CD14-positive monocyte (primary cell): ENCODE results near the gene EXPH5. TPM values are rescaled to one million over a fixed set of nuclear protein-coding genes. Genes with fewer than 3 reads are reported as not detected.
"Not testable (repeated sequence)": the region's sequence is repeated elsewhere in the genome, so short reads cannot be mapped to it uniquely, and the experiment has no call there.

Experiments used
- DNase-seq, 3 donors: peaks; one replicate each; pipeline ENCODE4 v3.0.0-alpha.2; 2011 to 2022
- H2AFZ ChIP-seq: 2 replicates; pipeline ENCODE4 v1.6.0; 2012; ENCODE audit warnings: mild to moderate bottlenecking, low read depth, low read length, inconsistent platforms; ENCODE audit not compliant: insufficient read depth, poor library complexity, severe bottlenecking
- H3K27ac ChIP-seq, 2 donors: 1 replicate in 1 of 2; 2 replicates in 1 of 2; pipeline ENCODE4 v1.5.1; 2012 to 2013; ENCODE audit warnings: low read length in 2 of 2, control low read depth in 1 of 2, inconsistent platforms in 1 of 2, low read depth in 1 of 2, mild to moderate bottlenecking in 1 of 2
- H3K27me3 ChIP-seq, 2 donors: one replicate each; pipeline versions ENCODE4 v1.6.0 to v1.6.1; 2011 to 2013; ENCODE audit warnings: low read length in 2 of 2; ENCODE audit not compliant: control insufficient read depth in 2 of 2, insufficient read depth in 2 of 2
- H3K36me3 ChIP-seq, 2 donors: replicated peaks in 1 of 2; 1 replicate in 1 of 2; 2 replicates in 1 of 2; pipeline versions ENCODE4 v1.5.1 to v1.6.1; 2012 to 2013; ENCODE audit warnings: low read length in 2 of 2, control low read depth in 1 of 2, inconsistent platforms in 1 of 2, mild to moderate bottlenecking in 1 of 2; ENCODE audit not compliant: insufficient read depth in 2 of 2, control insufficient read depth in 1 of 2
- H3K4me1 ChIP-seq, 2 donors: 1 replicate in 1 of 2; 2 replicates in 1 of 2; pipeline versions ENCODE4 v1.5.1 to v1.6.1; 2012 to 2013; ENCODE audit warnings: low read length in 2 of 2, control low read depth in 1 of 2, inconsistent platforms in 1 of 2, mild to moderate bottlenecking in 1 of 2, moderate library complexity in 1 of 2; ENCODE audit not compliant: insufficient read depth in 2 of 2, control insufficient read depth in 1 of 2
- H3K4me2 ChIP-seq: replicated peaks from 2 replicates; pipeline ENCODE3; 2012; ENCODE audit warnings: low read length, moderate library complexity, mild to moderate bottlenecking; ENCODE audit not compliant: poor library complexity, severe bottlenecking; ENCODE audit errors: extremely low read depth
- H3K4me3 ChIP-seq, 3 experiments: fragments of 200-600 bp in 1 of 3; sonication (generic) in 1 of 3; replicated peaks in 1 of 3; 1 replicate in 2 of 3; 2 replicates in 1 of 3; pipeline ENCODE4 v1.5.1; 2011 to 2013; ENCODE audit warnings: low read length in 3 of 3, mild to moderate bottlenecking in 3 of 3, control low read depth in 2 of 3, low read depth in 2 of 3, inconsistent platforms in 1 of 3, moderate library complexity in 1 of 3
- H3K79me2 ChIP-seq: 2 replicates; pipeline ENCODE4 v1.6.0; 2012; ENCODE audit warnings: mild to moderate bottlenecking, control low read depth, inconsistent platforms, low read length, moderate library complexity; ENCODE audit not compliant: insufficient read depth
- H3K9ac ChIP-seq: 2 replicates; pipeline ENCODE4 v1.6.0; 2017; ENCODE audit warnings: low read length, mild to moderate bottlenecking; ENCODE audit not compliant: insufficient read depth, poor library complexity, severe bottlenecking
- H3K9me3 ChIP-seq, 2 donors: replicated peaks in 1 of 2; 1 replicate in 1 of 2; 2 replicates in 1 of 2; pipeline versions ENCODE4 v1.5.1 to v1.6.1; 2012 to 2013; ENCODE audit warnings: low read length in 2 of 2, control low read depth in 1 of 2; ENCODE audit not compliant: control insufficient read depth in 1 of 2, insufficient read depth in 1 of 2
- H4K20me1 ChIP-seq: 2 replicates; pipeline ENCODE4 v1.6.0; 2012; ENCODE audit warnings: mild to moderate bottlenecking, low read length, control low read depth, moderate library complexity; ENCODE audit not compliant: insufficient read depth
- H3K27ac Mint-ChIP-seq, 7 donors: one replicate each; pipeline ENCODE4 v1.8.0; 2020; ENCODE audit warnings: mild to moderate bottlenecking in 7 of 7, mixed read lengths in 7 of 7, moderate library complexity in 6 of 7, inconsistent platforms in 2 of 7
- H3K27me3 Mint-ChIP-seq, 3 donors: one replicate each; pipeline ENCODE4 v1.8.0; 2021 to 2022; ENCODE audit warnings: low read depth in 3 of 3, mild to moderate bottlenecking in 3 of 3, mixed read lengths in 3 of 3, moderate library complexity in 3 of 3, inconsistent platforms in 1 of 3
- H3K36me3 Mint-ChIP-seq, 2 donors: one replicate each; pipeline ENCODE4 v1.8.0; 2020; ENCODE audit warnings: mixed read lengths in 2 of 2, inconsistent platforms in 1 of 2, mild to moderate bottlenecking in 1 of 2
- H3K4me1 Mint-ChIP-seq: one replicate; pipeline ENCODE4 v1.8.0; 2020; ENCODE audit warnings: mild to moderate bottlenecking, mixed read lengths
- H3K4me3 Mint-ChIP-seq, 2 donors: one replicate each; pipeline ENCODE4 v1.8.0; 2020; ENCODE audit warnings: mild to moderate bottlenecking in 2 of 2, mixed read lengths in 2 of 2, moderate library complexity in 1 of 2
- H3K9me3 Mint-ChIP-seq, 7 donors: one replicate each; pipeline ENCODE4 v1.8.0; 2020 to 2022; ENCODE audit warnings: mixed read lengths in 7 of 7, mild to moderate bottlenecking in 6 of 7, moderate library complexity in 6 of 7, inconsistent platforms in 2 of 7
- WGBS: methylation state at CpG from one replicate; pipeline ENCODE4 v1.1.5; 2013; ENCODE audit warnings: missing lambda C conversion rate; ENCODE audit not compliant: insufficient coverage; 5-methylcytosine and 5-hydroxymethylcytosine counted together
- intact Hi-C, 2 donors: fragments of 100-400 bp; cut with micrococcal nuclease; formaldehyde crosslinking; loops; one replicate each; pipeline versions ENCODE4 v1.15.0 to v1.15.1; 2023
- polyA plus RNA-seq, 3 donors: library from polyadenylated mRNA; depleted of rRNA in 1 of 3; unstranded in 2 of 3; stranded (reverse) in 1 of 3; fragments of 300-500 nt in 2 of 3; fragments of >200 nt in 1 of 3; fragmentation: Illumina TruSeq in 2 of 3; gene quantifications; 1 replicate in 2 of 3; 2 replicates in 1 of 3; pipeline ENCODE4 v1.2.3, GENCODE V29; 2012 to 2021
- TF ChIP-seq, protein P1 (sequence below): fragments of 200-600 bp; IDR thresholded peaks from one replicate; pipeline ENCODE4 v1.8.0; 2022; ENCODE audit warnings: antibody characterized with exemption, mild to moderate bottlenecking

EXPH5 gene
- polyA plus RNA-seq, 3 donors: 0.05 to 0.17 TPM; not detected in 1

DNA sequence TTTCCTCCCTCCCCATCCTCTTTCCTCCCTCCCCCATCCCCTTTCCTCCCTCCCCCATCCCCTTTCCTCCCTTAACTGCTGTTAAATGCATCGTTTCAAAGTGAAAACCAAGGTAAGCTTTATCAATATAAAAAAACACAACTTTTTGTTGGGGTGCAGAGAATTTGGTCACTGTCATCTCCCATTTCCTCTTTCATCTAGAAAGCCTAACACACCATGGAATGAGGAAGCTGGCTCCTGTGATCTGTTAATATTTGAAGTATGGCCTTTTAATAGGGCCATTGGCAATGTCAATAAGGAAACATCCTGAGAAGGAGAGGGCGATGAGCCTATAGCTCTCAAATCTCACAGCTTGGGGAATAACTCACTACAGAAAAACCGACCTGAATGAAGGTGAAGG lies 7.0 kb downstream of the EXPH5 start:
- no peak overlapping the region for H3K27ac ChIP-seq
- peak in 2 of 3 donors; percentile 7 for DNase-seq
- intact Hi-C loops: no loop called here
- TF ChIP-seq, protein P1, sequence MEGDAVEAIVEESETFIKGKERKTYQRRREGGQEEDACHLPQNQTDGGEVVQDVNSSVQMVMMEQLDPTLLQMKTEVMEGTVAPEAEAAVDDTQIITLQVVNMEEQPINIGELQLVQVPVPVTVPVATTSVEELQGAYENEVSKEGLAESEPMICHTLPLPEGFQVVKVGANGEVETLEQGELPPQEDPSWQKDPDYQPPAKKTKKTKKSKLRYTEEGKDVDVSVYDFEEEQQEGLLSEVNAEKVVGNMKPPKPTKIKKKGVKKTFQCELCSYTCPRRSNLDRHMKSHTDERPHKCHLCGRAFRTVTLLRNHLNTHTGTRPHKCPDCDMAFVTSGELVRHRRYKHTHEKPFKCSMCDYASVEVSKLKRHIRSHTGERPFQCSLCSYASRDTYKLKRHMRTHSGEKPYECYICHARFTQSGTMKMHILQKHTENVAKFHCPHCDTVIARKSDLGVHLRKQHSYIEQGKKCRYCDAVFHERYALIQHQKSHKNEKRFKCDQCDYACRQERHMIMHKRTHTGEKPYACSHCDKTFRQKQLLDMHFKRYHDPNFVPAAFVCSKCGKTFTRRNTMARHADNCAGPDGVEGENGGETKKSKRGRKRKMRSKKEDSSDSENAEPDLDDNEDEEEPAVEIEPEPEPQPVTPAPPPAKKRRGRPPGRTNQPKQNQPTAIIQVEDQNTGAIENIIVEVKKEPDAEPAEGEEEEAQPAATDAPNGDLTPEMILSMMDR: no peak
- no peaks in the 10 kb centered on the region for H3K9me3 ChIP-seq
- Mint-ChIP-seq H3K36me3 (no peaks in the 10 kb centered on the region), H3K27me3 (peaks cover 0 to 1% (median under 1%) of the 10 kb centered on the region in 3 donors), H3K27ac (no peak overlapping the region), H3K9me3 (no peaks in the 10 kb centered on the region), H3K4me1 (peaks cover 3% of the 10 kb centered on the region), H3K4me3 (no peak overlapping the region)
- no CpG with 5 or more reads among the region's 3 CpGs for WGBS
- no peak overlapping the region for H3K4me2 ChIP-seq
- no peak overlapping the region for H3K4me3 ChIP-seq
- H2AFZ ChIP-seq: no peak overlapping the region
- H3K4me1 ChIP-seq: no peaks in the 10 kb centered on the region
- H3K9ac ChIP-seq: no peak overlapping the region
- no peaks in the 10 kb centered on the region for H3K27me3 ChIP-seq
- H3K79me2 ChIP-seq: no peaks in the 10 kb centered on the region
- H3K36me3 ChIP-seq: no peaks in the 10 kb centered on the region
- no peaks in the 10 kb centered on the region for H4K20me1 ChIP-seq

DNA sequence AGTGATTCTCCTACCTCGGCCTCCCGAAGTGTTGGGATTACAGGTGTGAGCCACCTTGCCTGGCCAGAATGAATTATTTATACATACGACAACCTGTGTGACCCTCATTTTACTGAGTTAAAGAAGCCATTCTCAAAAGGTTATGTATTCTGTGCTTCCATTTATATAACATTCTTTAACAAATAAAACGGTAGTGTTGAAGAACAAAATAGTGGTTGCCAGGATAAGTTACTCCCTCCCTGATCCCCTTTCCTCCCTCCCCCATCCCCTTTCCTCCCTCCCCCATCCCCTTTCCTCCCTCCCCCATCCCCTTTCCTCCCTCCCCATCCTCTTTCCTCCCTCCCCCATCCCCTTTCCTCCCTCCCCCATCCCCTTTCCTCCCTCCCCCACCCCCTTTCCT lies 7.4 kb downstream of the EXPH5 start:
- H4K20me1 ChIP-seq, H3K4me3 ChIP-seq, H3K4me3 Mint-ChIP-seq, H3K9me3 ChIP-seq, H3K79me2 ChIP-seq, DNase-seq, H3K27ac Mint-ChIP-seq, H3K9ac ChIP-seq, H3K36me3 Mint-ChIP-seq, H3K4me2 ChIP-seq, H3K4me1 Mint-ChIP-seq, H3K27me3 ChIP-seq, H3K9me3 Mint-ChIP-seq, H2AFZ ChIP-seq, H3K36me3 ChIP-seq, H3K27me3 Mint-ChIP-seq, intact Hi-C loops, H3K27ac ChIP-seq, H3K4me1 ChIP-seq: not testable (repeated sequence)
- WGBS: 93% methylated on average over 2 of the region's 4 CpGs
